NCI-H1092 (cell line): ENCODE data around the gene VEZF1.

Experiments used
- DNase-seq: peaks from one replicate; lab custom pipeline; 2025; lab: John Stamatoyannopoulos, UW

The VEZF1 gene, protein sequence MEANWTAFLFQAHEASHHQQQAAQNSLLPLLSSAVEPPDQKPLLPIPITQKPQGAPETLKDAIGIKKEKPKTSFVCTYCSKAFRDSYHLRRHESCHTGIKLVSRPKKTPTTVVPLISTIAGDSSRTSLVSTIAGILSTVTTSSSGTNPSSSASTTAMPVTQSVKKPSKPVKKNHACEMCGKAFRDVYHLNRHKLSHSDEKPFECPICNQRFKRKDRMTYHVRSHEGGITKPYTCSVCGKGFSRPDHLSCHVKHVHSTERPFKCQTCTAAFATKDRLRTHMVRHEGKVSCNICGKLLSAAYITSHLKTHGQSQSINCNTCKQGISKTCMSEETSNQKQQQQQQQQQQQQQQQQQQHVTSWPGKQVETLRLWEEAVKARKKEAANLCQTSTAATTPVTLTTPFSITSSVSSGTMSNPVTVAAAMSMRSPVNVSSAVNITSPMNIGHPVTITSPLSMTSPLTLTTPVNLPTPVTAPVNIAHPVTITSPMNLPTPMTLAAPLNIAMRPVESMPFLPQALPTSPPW

DNA sequence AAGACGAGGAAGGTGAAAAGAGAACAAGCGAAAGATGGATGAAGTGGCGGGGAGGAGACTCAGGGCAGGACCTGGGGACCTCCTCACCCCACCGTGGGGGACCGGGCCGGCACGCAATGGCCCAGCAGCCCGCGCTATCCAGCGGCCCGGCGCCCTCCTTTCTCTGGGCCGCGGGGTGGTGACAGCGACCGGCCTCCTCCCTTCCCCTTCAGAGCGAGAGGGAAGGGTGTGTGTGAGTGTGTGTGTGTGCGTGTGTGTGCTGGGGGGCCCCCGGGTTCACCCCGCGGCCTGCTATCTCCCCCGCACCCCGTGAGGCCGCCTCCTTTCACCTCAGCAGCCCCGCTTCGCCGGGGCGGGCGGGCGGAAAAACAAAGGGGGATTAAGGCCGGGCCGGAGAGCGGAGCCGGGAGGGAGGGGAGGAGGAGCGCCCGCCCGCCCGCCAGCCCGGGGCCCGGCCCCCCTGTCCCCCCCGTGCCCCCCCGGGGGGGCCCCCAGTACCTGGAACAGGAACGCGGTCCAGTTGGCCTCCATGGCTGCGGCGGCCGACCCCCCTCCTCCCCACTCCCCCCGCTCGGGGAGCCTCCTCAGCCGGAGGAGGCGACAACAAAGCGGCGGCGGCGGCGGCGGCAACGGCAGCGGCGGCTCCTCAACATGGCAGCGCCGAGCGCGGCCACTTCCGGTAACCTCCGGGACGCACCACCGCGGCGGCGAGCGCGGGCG, at the start of gene VEZF1:
TSS of gene VEZF1 (minus strand) at position 674 of the 720 bp plus-strand sequence. CDS start at position 531, 143 bp downstream.
- DNase-seq: peak; percentile 64

GRCh38 chr17:58032691-58033415, 44.8 kb upstream of the VEZF1 start:
- DNase-seq: no peak

- no peak for DNase-seq
Measured at GRCh38 chr17:58028578-58028977, 40.5 kb upstream of the VEZF1 start.

GRCh38 chr17:58020401-58020800, 32.3 kb upstream of the VEZF1 start:
- no peak for DNase-seq

- no peak for DNase-seq
Measured at GRCh38 chr17:58019521-58019920, 31.5 kb upstream of the VEZF1 start.

DNA sequence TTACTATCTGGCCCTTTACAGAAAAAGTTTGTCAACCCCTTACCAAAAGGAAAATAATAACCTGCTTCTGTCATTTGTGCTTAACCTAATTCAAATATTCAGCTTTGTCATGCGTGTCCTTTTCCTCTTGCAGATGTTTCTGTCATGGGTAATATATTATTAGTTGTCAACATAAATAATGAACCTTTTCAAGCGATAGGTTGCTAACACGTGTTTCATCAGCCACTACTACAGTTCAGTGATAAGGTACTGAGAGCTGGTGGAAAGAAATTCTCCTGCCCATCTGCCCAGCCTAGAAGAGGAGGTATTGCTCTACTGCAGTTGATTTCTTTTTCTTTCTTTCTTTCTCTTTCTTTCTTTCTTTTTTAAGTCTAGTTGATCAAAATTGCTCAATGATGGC, 31.0 kb upstream of the VEZF1 start:
- DNase-seq: no peak

DNA sequence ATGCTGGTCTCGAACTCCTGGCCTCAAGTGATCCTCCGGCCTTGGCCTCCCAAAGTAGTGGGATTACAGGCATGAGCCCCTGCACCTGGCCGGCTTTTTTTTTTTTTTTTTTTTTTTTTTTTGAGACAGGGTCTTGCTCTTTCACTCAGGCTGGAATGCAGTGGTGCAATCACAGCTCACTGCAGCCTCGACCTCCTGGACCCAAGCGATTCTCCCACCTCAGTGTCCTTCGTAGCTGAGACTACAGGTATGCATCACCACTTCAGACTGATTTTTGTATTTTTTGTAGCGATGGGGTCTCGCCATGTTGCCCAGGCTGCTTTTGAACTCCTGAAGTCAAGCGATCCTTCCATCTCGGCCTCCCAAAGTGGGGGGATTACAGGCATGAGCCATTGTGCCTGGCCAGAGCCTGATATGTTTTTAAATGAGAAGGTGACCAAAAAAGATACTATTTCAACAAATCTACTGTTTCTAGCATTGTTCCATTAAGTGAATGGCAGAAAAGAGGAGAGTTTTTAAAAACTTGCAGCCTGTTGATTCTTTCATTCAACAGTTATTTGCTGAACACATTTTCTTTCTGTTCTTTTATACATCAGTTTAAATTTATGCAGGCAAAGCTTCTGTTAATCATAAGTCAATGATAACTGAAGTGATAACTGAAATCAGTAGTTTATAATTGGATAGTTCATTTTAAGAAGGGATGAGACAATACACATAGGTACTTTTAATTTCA, 22.2 kb upstream of the VEZF1 start:
- no peak for DNase-seq

DNA sequence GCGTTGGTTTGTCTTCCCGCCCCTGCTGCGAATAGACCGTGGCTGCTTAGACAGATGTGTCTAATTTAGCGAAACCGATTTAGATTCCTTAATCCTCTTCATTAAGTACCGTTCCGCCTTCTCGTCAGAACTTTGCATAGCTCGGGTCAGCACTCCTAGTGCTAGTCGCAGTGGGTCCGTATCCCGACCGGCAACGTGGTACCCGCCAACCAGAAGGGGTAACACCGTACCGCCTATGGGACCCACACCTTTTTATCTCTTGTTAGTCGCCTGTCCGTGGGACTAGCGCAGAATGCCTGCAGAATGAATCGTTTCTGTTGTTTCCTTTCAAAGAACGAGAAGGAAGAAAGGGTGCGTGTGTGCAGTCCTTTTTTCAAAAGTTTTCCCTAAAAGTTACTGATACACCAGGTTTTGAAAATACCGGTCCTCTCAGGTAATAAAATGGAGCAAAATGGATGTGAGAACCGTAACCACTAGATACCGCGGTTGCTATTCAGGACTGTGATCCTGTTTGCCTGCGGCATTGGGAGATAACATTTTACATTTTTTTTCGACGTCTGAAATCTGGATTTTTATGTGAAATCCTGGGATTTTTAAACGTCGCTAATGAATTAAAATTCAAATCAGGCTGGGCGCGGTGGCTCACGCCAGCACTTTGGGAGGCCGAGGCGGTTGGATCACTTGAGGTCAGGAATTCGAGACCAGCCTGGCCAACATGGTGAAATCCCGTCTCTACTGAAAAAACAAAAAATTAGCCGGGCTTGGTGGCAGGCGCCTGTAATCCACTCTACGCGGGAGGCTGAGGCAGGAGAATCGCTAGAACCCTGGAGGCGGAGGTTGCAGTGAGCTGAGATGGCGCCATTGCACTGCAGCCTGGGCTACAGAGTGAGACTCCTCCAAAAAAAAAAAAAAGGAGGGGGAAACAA, 20.0 kb upstream of the VEZF1 start:
- DNase-seq: no peak

DNA sequence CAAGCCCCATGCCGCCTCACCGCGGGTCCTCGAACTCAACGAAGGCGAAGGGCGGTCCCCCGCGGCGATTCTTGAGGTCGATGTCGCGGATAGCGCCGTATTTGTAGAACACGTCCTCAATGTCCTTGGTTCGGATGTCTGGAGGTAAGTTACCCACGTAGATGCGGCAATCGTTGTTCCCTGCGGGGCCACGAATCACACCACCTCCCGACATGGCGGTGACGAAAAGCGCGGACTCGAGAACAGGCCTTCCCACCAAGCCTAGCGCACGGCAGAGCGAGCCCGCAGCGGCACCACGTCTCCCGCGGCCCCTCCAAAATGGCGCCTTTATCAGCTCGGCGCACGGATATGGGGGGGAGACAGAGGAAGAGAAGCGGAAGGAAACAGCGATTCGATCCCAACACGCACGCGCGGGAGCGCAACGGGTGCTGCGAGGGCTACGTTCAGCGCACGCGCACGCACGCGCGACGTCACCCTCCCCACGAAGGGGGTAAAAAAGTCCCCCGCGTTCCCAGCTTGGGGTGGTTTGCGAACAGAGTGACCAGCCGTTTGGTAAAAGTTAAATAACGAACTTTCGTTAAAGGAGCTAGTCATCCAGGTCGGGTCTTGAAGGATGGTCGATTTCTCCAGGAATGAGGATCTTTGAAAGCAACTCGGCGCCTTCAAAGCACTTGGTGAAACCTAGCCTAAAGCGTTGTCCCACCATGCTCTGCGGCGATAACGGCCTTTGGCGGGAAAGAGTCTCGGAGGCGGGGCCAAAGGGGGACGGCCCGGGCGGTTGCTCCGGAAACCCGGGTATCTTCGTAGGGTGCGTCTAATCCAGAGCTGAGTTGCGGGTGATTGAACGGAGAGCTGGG, 19.1 kb upstream of the VEZF1 start, which contains the start of gene SRSF1:
TSS of gene SRSF1 (minus strand) at position 323 of the 857 bp plus-strand sequence. CDS start at position 214, 109 bp downstream.
- DNase-seq: peak; percentile 98

- peak; percentile 72 for DNase-seq
Measured at GRCh38 chr17:58006560-58006923, 18.5 kb upstream of the VEZF1 start.

GRCh38 chr17:58005728-58006559, 17.9 kb upstream of the VEZF1 start:
- DNase-seq: no peak

- DNase-seq: no peak
Measured at GRCh38 chr17:58005031-58005727, 17.1 kb upstream of the VEZF1 start.

GRCh38 chr17:58004060-58004459, 16.0 kb upstream of the VEZF1 start:
- DNase-seq: no peak

DNA sequence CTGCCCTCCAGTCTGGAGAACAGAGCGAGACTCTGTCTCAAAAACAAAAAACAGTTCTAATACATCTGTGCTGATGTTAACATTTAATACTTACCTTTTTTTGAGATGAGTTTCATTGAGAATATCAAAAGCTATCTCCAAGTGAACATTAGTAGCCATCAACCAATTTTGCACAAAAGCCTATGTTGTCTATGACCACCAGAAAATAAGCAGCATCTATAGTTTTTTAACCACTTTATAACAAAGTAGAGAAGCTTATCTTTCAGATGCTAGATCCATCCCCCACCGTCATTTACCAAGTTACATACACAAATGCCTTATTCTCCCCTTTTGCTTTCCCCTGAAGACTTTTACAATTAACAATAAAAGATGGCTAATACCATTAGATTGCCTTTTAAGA, 14.9 kb upstream of the VEZF1 start:
- DNase-seq: no peak

GRCh38 chr17:58002154-58002948, 14.3 kb upstream of the VEZF1 start:
- DNase-seq: no peak

DNA sequence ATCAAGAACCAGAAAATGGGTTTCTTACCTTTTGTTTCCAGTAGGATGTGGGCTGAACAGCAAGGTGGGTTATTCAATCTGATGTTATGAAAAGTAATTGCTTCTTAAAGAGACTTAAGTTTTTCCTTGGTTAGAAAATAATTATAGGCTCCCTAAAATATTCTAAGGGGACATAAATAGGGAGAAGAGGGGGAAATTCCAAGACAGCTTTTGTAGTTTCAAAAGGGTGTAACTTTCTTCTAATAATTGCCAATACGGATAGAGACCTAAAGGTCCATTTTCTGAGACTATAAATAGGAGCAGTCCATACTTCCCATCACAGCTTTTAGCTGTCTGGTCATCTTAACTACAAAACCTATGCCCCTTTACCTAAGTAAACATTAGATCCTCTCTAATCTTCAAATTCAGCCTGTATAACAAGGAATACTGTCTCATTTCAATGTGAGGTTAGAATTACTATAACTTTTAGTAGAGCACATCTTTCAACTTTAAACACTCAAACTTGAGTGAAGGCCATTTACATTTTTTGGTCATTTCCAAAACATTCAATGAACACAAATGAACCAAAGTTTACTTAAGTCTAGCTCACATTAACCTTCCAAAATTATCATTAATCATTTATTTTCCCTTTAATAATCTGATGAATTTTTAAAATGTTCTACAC, 13.5 kb upstream of the VEZF1 start:
- no peak for DNase-seq
